HG03045 (cell line): ENCODE data around the gene BEND3.

ENCODE experiments used
- ATAC-seq: cut with Tn5 transposase; IDR thresholded peaks from one replicate; pipeline ENCODE4 v1.9.1; 2021; ENCODE audit warnings: mild to moderate bottlenecking, moderate library complexity; ENCODE audit not compliant: unreplicated experiment

BEND3 gene

DNA sequence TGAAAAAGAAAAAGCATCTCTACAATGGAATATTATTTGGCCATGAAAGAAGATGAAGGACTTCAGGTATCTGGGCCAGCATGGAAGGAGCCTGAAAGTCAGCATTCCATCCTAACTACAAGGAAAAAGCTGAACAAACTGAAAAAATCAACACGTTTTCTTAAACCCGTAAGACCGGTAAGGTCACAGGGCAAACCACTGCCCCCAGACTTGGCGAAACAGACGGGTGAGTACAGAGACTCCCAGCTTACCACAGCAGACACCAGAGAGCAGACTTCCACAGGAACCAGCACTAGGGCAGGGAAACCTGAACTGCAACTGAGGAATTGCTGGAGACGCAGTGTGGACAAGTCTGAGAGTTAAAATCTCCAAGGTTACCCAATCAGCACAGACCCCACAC is 31.4 kb downstream of the BEND3 start:
- no peak for ATAC-seq

DNA sequence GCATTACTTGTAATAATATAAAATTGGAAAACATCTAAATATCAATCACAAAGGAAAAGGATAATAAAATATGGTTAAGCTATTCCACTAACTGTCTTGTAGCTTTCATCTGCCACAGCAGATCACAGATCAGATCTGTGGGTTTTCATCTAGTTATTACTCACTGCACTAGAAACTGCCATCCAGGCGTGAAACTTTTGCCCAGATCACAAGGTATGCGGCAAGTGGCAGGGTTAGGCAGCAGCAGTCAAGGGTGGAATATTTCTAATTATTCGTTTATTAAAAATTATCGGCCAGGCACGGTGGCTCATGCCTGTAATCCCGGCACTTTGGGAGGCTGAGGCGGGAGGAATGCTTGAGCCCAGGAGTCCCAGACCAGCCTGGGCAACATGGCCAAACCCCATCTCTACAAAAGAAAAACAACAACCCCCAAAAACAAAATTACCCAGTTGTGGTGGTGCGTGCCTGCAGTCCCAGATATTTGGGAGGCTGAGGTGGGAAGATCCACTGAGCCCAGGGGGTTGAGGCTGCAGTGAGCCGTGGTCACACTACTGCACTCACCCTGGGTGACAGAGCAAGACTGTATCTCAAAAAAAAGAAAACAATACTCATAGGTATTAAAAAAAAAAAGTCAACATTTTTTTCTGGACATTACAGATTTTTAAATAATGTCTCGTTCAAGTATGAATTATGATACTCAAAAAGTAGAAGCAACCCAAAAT is 32.1 kb downstream of the BEND3 start:
- ATAC-seq, result peak; percentile 66

DNA sequence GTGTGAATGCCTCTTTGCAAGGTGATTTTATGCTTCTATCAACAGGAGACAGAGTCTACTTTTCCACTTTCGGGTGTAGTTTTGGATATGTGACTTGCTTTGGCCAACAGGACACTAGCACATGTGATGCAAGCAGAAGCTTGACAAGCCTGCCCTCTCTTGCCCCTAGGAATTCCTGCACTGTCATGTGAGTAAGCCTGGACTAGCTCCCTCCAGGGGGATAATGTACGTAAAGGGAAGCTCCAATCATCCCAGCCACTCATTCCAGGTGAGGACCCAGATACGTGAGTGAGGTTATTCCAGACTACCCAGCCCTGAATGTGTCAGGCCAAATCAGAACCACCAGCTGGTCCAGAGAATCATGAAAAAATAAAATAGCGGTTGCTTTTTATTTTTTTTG is 33.3 kb downstream of the BEND3 start:
- ATAC-seq, result no peak

DNA sequence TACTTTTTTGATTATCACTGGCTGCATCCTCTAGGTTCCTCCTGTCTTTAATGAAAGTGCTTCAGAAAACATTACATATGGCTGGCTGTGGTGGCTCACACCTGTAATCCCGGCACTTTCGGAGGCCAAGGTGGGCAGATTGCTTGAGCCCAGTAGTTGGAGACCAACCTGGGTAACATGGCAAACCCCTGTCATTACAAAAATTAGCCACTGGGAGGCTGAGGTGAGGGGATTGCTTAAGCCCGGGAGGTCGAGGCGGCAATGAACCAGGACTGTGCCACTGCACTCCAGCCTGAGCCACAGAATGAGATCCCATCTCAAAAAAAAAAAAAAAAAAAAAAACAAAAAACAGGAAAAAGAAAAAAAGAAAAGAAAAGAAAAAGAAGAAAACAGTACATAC is 35.3 kb downstream of the BEND3 start:
- ATAC-seq, result no peak

DNA sequence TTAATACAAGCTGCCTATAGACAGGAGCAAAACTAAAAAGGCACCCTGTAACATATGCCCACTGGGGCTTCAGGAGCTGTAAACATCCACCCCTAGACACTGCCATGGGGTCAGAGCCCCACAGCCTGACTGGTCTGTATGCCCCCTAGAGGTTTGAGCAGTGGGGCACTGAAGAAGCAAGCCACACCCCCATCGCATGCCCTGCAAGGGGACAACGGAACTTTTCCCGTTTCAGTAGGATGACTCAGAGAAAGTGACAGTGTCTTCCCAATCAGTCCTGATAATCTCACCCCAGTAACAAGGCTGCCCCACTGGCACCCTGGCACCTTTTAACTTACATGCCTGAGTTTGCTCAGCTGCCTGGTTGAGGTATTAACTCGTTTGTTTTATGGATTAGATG is 35.9 kb downstream of the BEND3 start:
- ATAC-seq, result no peak

DNA sequence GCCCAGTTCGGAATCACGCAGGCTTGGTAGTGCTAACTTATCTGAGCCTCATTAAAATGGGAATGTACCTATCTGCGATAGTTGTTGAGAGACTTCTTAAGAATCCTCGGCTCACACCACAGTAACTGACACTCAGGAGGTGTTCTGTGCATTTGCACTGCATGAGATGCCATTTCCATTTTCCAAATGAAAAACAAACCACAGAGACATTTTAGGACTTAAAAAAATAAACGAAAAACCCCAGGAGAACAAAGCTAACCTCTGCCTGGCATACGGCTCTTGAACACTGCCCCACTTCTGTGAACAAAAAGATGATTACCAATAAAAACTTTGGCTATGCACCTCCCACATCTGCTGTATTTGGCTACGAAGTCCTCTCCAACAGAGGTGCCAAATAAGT is 37.6 kb downstream of the BEND3 start:
- ATAC-seq, result no peak

DNA sequence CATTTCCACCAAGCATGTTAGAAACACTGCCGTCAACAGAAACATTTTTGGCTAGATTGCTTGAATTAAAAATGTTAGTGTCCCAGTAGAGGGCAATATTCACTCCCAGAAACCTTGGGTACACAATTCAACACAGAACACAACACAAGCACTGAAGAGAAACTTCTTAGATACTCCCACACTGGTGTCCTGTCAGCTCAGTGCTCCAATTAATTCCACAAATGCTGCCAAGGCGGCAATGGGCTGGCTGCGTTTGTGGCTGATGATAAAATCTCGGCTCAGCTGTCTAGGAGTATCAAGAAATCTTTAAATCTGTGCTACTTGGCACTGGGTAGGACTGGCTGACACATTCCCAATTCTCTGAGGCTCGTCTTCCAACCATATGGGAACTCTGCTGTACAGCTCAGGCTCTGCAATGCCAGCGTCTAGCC is 39.3 kb downstream of the BEND3 start:
- ATAC-seq, result no peak

DNA sequence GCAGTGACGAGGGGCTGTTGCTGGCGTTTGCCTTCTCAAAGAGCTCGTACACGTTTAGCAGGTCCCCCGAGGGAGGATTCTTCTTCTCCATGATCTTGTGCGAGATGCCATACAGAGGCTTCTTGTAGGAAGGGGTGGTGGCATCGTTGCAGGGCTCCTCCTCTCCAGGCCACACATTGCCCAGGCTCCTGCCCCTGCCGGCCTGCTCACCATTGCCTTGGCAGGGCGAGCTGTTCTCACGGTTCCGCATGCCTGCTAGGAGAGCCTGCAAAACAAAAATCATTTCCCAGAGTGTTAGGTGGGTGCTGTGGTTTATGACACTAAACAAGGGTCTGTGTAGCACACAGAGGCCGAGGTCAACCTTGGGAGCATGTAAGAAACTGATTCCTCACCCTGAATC is 44.6 kb downstream of the BEND3 start:
- no peak for ATAC-seq

DNA sequence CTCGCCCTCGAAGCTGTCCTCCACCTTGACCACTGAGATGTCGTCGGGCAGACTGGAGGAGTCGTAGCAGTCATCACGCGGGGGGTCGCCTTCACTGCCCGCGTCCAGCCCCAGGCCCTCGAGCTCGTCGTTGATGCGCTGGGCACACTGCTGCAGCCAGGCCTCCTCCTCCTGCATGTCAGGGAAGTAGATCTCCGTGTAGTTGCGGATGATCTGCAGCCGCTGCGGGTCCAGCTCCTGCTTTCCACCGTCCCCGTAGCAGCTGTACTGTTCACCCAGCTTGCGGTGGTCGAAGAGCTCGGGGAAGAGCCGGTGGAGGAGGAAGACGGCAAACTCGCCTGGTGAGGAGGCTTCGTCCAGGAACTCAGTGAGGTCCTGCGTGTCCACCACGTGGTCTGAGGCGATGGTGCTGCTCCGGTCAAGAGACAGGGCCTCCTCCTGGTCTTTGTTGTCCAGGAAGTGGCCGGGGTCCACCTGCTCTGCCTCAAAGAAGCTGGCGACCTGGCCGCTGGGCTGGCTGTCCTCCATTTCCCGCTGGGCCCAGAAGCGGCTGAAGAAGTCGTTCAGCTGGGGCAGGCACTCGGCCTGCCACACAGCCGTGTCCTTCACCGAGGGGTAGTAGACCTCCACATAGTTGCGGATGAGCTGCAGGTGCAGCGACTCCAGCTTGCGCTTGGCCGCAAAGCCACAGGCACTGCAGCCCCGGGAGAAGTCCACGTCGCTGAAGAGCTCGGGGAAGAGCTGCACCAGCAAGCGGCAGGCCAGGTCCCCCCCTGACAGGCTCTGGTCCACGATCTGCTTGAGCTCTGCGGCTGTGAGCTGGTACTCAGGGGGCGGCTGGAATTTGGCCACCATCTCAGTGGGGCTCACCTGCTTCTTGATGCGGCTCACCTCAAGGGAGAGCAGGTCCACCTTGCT is 45.4 kb downstream of the BEND3 start:
- no peak for ATAC-seq

DNA sequence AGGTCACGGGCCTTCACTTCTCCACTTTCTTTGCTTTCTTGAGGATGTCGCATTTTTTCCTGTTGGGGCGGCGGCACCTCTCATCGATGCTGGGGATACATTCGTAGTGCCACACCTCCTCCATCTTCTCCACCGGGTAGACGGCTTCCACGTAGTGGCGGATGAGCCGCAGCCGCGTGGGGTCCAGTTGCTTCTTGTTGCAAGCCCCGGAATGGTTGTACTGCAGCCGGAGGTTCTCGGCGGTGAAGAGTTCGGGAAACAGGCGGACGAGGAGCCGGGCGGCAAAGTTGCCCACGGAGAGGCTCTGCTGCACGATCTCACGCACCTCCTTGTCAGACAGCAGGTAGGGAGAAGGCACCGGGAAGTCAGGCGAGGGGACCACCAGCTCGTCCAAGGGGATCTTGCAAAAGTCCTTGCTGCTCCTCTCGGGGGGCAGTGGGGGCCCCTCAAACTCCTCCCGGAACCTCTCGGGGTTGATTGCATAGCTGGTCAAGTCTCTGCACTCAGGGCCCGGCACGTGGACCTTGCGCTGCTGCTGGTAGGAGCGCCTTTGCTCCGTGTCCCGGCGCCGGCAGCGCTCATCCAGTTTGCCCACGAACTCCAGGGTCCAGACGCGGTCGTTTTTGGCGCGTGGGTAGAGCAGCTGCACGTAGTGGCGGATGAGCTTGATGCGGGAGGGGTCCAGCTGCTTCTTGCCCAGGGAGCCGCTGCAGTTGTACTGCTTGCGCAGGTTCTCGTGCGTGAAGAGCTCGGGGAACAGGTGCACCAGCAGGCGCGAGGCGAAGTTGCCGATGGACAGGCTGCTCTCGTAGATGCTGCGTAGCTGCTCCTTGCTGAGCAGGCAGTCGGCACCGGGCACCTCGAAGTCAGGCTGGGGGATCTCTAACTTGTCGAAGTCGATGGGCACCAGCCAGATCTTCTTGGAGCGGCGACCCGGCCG is 46.4 kb downstream of the BEND3 start:
- no peak for ATAC-seq

DNA sequence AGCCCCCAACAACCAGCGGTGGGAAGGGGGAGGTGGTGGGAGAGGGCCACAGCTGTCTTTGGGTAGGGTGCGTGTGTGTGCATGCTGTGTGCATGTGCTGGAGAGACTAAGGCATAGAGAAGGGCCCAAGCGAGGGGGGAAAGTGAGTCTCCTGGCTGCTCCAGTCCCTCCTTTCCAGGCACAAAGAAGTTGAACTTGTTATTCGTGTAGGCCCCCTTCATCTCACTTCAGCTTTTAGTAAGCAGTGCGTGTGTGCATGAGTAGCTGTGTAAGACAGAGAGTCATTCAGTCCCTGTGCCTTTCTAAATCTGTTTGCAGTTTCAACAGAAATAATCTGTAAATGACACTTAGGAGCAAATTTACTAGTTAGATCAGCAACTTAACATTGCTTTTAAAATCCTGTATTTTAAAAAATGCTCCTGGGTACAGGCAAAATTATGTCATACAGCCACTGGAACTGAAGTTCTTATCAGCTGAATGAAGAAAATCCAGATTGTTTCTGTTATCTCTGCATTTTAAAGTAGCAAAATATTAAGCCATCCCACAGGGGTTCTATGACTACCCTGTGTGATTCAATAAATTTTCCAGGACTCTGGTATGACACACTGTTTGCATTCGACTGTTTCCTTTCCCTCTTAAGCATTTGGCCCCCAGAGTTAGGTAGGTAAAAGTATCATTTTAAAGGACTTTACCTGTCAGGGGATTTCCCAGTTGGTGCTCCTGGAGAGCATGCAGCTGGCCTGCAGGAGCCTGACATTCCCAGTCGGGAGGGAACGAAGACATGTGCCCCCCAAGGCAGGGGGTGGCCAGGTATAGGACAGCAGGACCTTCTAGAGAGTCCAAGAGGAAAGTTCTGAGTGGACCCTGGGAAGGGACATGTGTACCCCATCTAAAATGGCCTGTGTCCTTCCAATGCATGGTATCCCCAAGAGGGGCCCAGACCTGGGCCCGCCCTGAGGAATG is 48.3 kb downstream of the BEND3 start:
- ATAC-seq, result peak; percentile 64

DNA sequence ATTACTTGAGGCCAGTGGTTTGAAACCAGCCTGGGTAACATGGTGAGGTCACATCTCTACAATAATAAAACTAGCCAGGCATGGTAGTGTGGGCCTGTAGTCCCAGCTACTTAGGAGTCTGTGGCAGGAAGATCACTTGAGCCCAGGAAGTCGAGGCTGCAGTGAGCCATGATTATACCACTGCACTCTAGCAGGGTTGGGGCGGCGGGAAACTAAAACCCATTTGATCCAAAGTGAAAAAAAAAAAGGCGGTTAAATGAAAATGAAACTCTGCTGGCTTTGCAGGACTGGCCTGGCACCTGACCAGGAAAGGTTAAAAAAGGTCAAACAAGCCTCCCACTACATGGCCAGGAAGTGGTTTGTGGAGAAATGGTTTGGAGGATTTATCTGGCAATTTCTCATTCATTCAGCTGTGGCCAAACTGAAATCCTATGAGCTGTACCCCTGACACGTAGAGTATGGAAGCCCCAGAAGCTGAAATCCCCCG is 50.7 kb downstream of the BEND3 start:
- no peak for ATAC-seq

DNA sequence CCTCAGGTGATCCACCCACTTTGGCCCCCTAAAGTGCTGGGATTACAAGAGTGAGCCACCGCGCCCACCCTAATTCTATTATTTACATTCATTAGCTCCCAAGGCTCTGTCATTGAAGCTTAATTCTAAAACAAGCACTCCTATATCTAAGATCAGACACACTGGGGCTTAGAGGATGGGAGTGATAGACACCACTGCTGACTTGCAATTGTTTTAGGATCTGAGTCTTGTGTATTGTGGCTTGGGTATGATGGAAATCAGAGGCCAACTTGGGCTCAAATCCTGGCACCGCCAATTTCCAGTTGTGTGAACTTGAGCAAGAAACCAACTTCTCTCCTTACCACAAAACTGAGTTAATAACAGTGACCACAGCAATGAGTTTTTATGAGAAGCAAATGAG is 52.6 kb downstream of the BEND3 start:
- no peak for ATAC-seq

DNA sequence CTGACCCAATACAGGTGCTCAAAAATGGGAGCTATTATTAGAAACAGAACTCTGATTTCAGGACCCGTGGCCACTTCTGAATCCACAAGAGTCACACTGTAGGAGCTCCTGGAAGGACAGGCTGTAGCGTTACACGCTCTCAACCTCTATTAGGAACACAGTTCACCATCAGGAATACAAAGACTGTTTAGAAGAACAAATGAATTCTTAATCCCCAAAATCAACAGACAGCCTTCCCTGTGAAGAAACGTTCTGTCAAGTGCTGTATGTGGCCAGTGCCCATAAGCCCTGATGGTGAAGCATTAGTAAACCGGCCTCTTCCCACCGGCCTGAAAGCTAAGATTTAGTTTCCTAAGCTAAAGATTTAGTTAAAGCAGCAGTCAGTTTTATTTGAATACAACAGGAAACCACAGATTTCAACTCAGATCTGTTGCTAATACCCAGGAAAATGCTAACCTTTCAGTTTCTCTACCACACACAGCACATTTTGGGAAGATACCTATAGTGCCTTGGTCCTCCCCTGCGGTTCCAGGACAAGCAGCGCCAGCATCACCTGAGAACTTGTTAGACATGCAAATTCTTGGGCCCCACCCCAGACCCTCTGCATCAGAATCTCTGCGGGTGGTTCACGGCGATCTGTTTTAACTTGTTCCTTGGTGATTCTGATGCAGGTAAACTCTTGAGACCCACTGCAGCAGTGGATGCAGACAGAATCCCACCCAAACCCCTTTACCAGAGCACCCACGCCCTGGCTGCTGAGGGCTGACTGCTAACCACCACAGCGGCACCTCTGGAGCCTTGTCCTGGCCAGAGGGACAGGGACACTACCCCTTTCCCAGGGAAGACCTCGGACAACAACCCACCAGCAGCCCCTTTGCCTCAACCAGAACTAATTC is 53.9 kb downstream of the BEND3 start:
- peak; percentile 73 for ATAC-seq

DNA sequence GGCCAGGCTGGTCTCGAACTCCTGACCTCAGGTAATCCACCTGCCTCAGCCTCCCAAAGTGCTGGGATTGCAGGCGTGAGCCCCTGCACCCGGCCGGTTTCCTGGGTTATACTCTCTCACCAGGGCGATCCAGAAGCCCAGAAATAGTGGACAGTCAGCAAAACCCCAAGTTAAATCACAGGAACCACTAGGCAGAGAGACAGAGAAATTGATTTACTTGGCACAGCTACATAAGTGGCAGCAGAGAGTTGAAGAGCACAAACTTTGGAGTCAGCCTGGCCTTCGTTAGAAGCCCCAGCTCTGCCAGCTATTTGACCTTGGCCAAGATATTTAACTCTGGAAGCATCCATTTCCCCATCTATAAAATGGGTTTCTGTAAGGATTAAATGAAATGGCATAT is 54.6 kb downstream of the BEND3 start:
- no peak for ATAC-seq

DNA sequence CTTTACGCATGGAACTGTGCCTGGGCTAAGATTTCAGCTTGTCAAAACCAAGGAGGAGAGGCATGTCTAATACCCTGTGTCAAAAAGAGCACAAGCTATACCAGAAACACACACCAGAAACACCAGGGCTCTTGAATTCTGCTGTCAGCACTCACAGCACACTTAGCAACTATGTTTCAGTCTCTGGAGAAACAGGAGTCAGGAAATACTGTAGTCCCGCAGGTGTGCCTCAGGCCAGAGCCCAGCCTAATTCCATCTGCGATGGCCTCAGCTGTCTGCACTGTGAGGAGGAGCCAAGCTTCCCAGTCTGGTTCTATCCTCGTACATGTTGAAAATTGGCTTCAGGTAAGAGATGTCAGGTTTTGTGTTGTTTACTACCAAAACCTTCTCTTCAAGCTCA is 55.7 kb downstream of the BEND3 start:
- ATAC-seq, result no peak

DNA sequence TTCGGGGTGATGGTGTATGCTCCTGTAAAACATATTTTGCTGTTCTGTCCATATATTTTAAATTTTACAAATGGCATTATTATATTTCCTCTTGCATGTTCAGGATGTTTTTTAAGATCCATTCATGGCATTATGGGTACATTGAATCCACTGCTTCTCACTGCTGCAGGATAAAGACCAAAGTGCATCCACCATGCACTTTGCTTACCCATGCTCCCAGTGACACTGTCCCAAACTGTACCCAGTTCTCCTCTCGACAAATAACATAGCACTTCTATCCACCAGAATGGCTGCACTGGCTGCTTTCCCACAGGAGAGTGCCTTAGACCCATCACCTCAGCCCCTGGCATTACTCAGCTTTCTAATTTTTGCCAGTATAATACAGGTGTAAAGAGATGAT is 57.6 kb downstream of the BEND3 start:
- ATAC-seq, result no peak

DNA sequence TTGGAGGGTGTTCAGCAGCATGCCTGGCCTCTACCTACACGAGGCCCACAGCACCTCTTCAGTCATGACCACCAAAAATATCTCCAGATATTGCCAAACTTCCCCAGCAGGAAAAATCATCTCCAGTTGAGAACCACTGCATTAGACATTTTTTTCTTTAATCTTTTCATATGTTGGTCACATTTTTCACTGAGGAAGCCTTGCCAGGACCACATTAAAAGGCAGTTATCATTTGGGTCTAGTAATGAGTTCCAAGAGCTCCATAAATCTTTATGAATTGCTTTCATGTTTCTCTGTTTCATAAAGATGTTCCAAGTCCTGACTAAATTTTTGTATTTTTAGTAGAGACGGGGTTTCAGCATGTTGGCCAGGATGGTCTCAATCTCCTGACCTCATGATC is 58.5 kb downstream of the BEND3 start:
- no peak for ATAC-seq

DNA sequence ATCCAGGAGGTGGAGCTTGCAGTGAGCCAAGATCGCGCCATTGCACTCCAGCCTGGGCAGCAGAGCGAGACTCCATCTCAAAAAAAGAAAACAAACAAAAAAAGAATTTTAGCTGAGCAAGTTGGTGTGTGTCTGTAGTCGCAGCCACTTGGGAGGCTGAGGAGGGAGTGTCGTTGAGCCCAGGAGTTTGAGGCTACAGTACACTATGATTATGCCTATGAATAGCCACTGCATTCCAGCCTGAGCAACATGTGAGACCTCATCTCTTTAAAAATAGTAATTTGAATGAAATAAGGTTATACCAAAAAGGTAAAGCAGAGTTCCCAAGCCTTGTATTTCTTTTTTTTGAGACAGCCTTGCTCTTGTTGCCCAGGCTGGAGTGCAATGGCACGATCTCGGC is 67.5 kb downstream of the BEND3 start:
- no peak for ATAC-seq
